ENCODE results near the gene KCTD12.

DNA sequence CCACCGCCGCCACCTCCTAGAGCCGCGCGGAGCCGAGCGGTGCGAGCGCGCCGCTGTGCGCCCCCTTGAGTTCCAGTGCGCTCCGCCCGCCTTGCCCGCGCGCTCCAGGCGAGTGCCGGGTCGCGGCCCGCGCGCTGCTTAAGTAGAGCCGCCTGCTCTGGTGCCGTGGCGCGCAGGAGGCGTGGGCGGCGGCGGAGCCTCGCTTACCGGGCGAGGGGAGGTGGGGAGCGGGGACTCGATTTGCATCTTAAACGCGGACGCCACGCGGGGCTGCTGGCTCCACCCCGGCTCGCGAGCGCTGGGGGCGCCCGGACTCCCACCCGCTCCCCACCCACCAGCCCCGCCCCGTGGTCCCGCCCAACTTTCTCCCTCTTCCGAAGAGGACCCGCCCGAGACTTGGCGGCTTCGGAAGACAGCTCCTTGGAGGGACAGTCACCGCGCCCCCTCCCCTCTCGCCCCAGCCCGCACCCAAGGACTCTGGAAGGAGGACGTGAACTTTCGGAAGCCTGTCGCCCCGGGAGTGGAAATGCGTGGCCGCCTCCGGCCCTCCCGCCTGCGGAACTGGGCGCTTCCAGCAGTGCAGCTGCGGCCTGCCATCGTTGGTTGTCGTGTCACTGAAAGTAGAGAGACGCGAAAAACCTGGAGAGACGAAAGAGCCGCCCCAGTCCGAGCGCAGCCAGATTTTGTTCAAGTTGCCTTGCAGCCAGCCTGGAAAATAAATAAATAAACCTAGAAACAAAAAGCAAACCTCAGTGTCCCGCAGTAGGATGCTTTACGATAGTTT lies at the start of gene KCTD12:
- TF ChIP-seq POLR2AphosphoS5 (IDR thresholded peaks at IDR 0.05): peak; percentile 82 to 96 (median 85)
- TF ChIP-seq, protein P1, sequence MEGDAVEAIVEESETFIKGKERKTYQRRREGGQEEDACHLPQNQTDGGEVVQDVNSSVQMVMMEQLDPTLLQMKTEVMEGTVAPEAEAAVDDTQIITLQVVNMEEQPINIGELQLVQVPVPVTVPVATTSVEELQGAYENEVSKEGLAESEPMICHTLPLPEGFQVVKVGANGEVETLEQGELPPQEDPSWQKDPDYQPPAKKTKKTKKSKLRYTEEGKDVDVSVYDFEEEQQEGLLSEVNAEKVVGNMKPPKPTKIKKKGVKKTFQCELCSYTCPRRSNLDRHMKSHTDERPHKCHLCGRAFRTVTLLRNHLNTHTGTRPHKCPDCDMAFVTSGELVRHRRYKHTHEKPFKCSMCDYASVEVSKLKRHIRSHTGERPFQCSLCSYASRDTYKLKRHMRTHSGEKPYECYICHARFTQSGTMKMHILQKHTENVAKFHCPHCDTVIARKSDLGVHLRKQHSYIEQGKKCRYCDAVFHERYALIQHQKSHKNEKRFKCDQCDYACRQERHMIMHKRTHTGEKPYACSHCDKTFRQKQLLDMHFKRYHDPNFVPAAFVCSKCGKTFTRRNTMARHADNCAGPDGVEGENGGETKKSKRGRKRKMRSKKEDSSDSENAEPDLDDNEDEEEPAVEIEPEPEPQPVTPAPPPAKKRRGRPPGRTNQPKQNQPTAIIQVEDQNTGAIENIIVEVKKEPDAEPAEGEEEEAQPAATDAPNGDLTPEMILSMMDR (IDR thresholded peaks at IDR 0.05): peak in 3 of 5 experiments; percentile 8 to 21 (median 18)
